Astrocyte of the cerebellum (primary cell): Measurements from ENCODE around the gene RHBDL1.

Source experiments
- DNase-seq: peaks from one replicate; pipeline ENCODE4 v3.0.0-alpha.2; 2011; ENCODE audit warnings: low read depth
- H3K4me3 ChIP-seq: 2 replicates; pipeline ENCODE4 v1.5.1; 2011; ENCODE audit warnings: mild to moderate bottlenecking, low read depth, low read length, moderate library complexity
- in situ Hi-C: cut with HindIII; loops from 2 replicates; pipeline ENCODE4 v1.10.0; 2017; ENCODE audit warnings: low sequenced_read_pairs
- TF ChIP-seq, protein P1 (sequence below): IDR thresholded peaks from 2 replicates; pipeline ENCODE4 v1.5.1; 2012; ENCODE audit warnings: low read length, low read depth, moderate library complexity, mild to moderate bottlenecking; ENCODE audit errors: missing control alignments

RHBDL1 gene

DNA sequence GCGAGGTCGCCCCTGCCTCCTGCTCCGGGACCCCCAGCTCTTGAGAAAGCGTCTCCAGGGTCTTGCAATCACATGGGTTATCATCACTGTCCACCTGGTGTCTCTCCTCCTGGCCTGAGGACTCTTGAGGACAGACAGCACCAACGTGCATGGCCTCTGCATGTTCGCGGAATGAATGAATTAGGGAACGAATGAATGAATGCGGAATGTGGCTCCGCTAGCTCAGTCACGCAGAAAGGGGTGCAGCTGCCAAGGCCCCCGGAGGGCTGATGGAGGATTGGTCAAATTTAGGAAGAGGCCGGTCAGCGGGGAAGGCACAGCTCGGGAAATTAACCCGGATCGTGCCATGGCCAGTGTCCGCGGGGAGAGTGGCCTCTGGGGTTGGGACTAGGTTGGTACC lies 26.9 kb downstream of the RHBDL1 start:
- no peak overlapping the region for H3K4me3 ChIP-seq
- in situ Hi-C loops = no loop called here
- TF ChIP-seq, protein P1, sequence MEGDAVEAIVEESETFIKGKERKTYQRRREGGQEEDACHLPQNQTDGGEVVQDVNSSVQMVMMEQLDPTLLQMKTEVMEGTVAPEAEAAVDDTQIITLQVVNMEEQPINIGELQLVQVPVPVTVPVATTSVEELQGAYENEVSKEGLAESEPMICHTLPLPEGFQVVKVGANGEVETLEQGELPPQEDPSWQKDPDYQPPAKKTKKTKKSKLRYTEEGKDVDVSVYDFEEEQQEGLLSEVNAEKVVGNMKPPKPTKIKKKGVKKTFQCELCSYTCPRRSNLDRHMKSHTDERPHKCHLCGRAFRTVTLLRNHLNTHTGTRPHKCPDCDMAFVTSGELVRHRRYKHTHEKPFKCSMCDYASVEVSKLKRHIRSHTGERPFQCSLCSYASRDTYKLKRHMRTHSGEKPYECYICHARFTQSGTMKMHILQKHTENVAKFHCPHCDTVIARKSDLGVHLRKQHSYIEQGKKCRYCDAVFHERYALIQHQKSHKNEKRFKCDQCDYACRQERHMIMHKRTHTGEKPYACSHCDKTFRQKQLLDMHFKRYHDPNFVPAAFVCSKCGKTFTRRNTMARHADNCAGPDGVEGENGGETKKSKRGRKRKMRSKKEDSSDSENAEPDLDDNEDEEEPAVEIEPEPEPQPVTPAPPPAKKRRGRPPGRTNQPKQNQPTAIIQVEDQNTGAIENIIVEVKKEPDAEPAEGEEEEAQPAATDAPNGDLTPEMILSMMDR = no peak
- DNase-seq = no peak

DNA sequence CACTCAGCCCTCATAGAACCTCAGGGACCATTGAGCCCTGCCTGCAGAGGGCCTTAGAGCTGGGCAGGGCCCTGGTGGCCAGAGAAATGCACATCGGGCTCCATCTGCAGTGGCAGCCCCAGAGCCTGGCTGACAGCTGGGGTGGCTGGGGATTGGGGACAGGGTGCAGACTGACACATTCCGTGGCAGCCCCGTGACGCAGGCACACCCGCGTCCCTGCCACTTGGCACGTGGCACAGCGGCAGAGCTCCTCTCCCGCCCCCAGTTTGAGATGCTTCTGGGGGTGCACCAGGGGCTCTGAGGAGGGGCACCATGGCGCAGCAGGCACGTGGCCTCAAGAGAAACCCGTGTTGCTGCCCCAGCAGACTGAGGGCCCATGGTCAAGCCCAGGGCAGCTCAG lies 27.9 kb downstream of the RHBDL1 start:
- TF ChIP-seq, protein P1 = no peak
- in situ Hi-C loops = no loop called here
- no peak for DNase-seq
- H3K4me3 ChIP-seq = no peak overlapping the region

DNA sequence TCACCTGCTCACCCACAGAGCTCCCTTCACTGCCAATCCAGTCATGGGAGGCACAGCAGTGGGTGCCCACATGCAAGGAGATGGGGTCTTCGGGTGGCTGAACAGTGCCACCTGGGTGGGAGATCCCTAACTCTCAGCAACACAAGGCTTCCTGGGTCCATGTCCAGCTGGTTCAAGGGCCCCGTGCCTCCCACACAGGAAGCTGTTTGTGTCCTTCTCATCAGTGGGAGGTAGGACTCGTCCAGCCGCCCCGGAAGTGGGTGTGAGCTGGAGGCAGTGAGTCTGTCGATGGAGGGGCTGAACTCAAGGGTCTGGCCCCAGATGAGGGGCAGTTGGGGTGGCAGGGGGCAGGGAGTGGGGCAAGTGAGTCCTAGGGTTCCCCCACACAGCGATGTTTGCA lies 28.6 kb downstream of the RHBDL1 start:
- in situ Hi-C loops = no loop called here
- TF ChIP-seq, protein P1 = no peak
- no peak for DNase-seq
- H3K4me3 ChIP-seq = no peak overlapping the region

DNA sequence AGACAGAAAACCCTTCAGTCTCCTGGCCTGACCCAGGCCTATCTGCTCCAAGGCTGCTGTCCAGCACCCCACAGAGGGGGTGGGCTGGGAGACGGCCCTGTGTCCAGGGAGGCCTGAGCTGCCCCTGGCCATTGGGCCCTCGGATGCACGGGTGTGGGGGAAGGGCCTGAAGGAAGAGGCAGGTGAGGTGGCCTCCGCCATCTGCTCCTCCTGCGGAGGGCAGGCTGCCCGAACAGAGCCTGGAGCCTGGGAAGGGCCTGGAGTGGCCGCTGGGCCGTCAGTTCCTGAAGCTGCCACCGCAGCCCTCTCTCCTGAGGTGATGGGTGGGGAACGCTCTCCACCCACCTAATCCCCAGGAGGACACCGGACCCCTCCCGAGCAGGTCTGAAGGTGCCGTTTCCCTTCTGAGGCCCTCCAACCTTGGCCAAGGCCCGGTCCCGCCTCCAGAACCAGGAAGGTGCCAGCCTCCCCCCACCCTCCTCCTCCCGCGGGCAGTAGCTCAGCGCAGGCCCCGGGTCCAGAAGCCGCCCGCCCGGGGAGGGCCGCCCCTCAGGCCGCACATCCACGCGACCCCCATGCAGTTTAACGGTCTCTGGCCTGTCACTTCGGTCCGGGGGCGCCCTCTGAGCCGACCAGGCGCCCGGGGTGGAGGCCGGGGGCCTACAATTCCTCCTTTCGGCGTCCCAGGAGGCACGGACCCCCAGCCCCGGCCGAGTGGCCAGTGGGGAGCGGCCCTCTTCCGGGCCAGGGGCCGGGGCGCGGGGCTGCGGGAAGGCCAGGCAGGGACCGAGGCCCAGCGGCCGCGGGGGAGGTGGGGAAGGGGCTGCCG lies 29.3 kb downstream of the RHBDL1 start:
- in situ Hi-C loops = no loop called here
- TF ChIP-seq, protein P1 = no peak
- no peak for DNase-seq
- H3K4me3 ChIP-seq = no peak overlapping the region

DNA sequence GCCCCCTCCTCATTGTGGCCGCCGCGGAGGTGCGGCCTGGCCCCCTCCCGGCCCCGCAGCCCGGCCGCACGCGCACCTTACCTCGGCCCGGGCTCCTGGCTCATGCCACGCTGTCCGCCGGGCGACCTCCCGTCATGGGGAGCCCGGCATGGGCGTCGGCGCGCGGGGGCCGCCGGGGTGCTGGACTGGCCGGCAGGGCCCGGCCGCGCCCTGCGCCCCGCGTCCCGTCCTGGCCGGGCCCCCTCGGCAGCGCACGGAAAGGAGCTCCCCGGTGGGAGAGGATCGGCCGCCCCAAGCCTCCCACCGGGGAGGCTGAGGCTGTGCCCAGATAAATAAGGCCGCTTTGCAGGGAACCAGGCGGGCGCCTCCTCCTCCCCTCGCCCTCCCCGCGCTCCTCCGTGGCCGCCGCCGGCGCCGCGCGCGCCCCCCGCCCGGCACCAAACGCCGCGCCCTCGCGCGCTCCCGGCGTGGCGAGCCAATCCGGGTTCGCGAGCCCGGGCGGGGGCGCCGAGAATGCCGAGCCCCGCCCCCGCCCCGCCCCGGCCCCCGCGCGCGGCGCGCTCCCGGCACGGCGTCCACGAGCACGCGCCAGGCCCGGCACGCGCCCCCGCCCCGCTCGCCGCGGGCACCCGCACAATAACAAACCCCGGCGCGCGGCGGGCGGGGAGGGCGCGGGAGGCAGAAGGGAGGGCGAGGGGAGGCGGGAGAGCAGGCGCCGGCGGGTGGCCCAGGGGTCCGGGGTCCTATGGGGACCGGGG lies 30.1 kb downstream of the RHBDL1 start, which contains the start of gene FBXL16:
FBXL16 (minus strand) TSS at position 371 of the 758 bp plus-strand sequence. CDS start 8,396 bp downstream, outside the sequence.
- no peak for DNase-seq
- in situ Hi-C loops = no loop called here
- H3K4me3 ChIP-seq = no peak within 1 kb of the TSS
- TF ChIP-seq, protein P1 = no peak

DNA sequence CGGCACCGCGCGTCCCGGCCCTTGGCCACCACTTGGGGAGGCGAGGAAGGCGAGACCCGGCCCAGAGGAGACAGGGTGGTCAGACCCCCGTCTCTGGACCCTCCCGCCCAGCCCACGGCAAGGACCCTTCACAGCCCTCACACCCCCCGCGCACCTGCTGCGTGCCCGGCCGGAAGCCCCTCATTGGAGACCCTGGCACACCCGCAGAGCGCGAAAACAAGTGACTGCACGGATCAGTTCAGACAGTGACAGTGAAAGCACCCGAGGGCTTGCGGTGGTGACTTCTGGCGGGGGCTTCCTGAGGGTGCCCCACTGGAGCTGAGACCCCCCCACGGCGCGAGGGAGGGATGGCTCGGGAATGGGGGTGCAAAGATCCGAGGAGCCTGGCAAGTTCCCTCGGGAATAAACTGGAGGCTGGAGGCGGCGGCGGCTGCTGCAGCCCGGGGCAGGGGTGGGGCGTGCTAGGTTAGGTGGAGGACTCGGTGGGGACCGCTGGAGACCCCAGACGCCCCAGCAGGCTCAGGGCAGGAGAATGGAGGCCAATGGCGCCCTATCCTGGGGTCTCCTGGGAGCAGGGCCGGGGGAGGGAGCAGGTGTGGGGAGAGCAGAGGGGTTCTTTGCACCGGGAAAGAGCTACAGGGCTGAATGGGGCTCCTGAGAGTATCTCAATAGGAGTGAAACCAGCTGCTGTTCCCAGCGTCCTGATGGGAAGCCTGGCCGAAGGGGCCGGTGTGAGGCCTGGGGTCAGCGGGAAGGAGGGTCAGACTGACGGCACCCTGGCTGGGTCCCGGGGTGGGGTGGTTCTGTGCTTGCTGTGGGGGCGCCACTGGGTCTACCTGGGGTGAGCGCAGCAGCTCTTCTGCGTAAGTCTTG lies 31.0 kb downstream of the RHBDL1 start:
- H3K4me3 ChIP-seq = no peak overlapping the region
- in situ Hi-C loops = no loop called here
- no peak for DNase-seq
- TF ChIP-seq, protein P1 = no peak
